Dendritic cell treated with granulocyte-macrophage colony-stimulating factor and Interleukin-4, amounts not matched to agents 40 ng/mL and 50 ng/mL, for 4 days (primary cell): Measurements from ENCODE around the gene RXRA.
A peak's percentile ranks its signal among the peaks of the same experiment; 100 is the strongest.

Experiments
- H3K27ac Mint-ChIP-seq: one replicate; pipeline ENCODE4 v1.8.0; 2022; ENCODE audit warnings: mild to moderate bottlenecking, mixed read lengths
- H3K27me3 Mint-ChIP-seq: one replicate; pipeline ENCODE4 v1.8.0; 2022; ENCODE audit warnings: mild to moderate bottlenecking, mixed read lengths
- H3K36me3 Mint-ChIP-seq: one replicate; pipeline ENCODE4 v1.8.0; 2022; ENCODE audit warnings: low read depth, mixed read lengths
- H3K4me1 Mint-ChIP-seq: one replicate; pipeline ENCODE4 v1.8.0; 2022; ENCODE audit warnings: low read depth, mixed read lengths
- H3K4me3 Mint-ChIP-seq: one replicate; pipeline ENCODE4 v1.8.0; 2022; ENCODE audit warnings: mild to moderate bottlenecking, moderate library complexity, mixed read lengths
- H3K9me3 Mint-ChIP-seq: one replicate; pipeline ENCODE4 v1.8.0; 2022; ENCODE audit warnings: mixed read lengths
- intact Hi-C: fragments of 100-400 bp; cut with micrococcal nuclease; formaldehyde crosslinking; loops from one replicate; pipeline ENCODE4 v1.15.0; 2022

The RXRA gene

DNA sequence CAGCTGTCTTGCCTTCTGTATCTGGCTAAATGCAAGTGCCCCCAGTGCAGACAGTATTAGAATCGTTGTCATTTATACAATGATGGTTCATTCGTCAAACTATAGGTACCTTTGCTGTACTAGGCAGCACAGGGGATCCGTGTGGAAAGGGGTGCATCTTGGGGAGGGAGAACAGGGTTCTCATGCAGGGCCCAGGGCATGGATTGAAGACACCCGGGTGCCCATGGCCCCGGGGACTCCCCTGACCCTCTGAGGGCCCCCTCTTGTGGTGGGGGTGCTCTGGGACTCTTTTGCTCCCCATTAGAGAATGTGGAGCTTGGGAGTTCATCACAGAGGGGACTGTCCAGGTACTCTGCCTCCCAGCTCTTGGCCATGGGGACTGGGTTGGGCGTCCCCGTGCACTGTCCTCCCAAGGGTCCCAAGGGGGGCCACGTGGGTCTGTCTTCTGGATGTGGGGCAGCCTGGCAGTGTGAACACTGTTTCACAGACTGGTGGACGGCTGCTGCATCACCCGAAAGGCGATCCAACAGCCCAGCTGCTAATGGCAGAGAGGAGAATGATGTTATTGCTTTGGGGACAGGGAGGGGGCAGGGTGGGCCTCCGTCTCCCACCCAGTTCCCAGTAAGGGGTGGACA lies 36.9 kb upstream of the RXRA start:
- Mint-ChIP-seq H3K27ac (no peak overlapping the region), H3K4me3 (no peak overlapping the region), H3K36me3 (no peaks in the 10 kb centered on the region), H3K4me1 (peaks cover 26% of the 10 kb centered on the region), H3K9me3 (no peaks in the 10 kb centered on the region), H3K27me3 (peaks cover 67% of the 10 kb centered on the region)
- intact Hi-C loops, result no loop called here

DNA sequence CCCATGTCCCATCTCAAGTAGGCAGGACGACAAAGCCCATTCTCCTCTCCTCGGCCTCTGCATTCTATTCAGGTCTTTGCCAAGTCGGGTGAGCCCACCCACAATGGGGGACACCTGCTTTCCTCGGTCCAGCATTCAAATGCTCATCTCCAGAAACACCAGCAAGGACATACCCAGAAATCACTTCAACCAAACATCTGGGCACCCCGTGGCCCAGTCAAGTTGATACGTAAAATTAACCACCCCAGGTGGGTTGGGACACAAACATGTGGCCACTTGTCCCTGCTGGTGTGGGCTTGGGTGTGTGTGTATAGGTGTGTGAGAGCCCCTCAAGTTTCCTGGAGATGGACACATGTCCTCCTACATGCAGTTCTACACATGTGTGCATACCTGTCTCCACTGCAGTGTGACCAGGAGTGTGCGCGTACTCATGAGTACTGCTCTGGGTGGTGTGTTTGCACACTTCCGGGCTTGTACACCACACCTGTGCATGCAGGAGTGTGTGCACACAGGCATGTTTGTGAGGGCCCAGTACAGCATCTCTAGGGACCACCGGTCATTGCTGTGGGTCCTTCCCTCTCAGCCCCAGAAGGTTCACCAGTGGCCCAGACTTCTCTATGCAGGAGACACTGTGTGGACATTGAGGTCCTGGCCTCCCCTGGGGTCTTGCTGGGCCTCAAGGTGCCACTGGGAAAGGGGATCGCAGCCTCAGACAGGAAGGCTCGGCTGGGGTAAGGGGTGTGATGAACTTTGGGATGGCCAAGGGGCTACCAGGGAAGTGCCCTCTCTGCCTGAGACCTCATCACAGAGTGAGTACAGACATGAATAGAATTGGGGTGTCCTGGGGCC lies 35.4 kb upstream of the RXRA start:
- Mint-ChIP-seq H3K27me3 (peaks cover 73% of the 10 kb centered on the region), H3K36me3 (no peaks in the 10 kb centered on the region), H3K9me3 (no peaks in the 10 kb centered on the region), H3K4me3 (no peak overlapping the region), H3K27ac (no peak overlapping the region), H3K4me1 (peaks cover 31% of the 10 kb centered on the region)
- intact Hi-C loops, result no loop called here

DNA sequence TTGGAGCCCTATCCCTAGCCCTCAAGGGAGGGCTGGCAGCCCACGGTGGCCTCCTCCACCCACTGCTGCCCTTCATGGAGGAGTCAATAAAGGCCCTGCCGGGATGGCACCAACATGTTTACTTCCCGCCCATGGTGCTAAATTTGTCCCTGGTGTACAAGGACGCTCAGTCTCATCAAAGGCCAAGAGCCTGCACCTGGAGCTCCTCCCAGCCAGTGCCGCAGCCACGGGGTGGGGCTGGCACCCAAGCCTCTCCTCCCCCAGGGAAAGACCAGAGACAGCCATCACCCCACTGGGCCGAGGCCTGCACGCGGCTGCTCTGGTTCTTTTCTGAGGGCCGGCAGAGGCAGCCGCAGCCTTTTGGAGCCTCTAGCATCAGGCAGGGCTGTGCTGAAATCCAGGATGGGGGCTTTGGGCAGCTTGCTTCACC lies 34.8 kb upstream of the RXRA start:
- intact Hi-C loops, result no loop called here
- Mint-ChIP-seq H3K36me3 (no peaks in the 10 kb centered on the region), H3K9me3 (no peaks in the 10 kb centered on the region)

DNA sequence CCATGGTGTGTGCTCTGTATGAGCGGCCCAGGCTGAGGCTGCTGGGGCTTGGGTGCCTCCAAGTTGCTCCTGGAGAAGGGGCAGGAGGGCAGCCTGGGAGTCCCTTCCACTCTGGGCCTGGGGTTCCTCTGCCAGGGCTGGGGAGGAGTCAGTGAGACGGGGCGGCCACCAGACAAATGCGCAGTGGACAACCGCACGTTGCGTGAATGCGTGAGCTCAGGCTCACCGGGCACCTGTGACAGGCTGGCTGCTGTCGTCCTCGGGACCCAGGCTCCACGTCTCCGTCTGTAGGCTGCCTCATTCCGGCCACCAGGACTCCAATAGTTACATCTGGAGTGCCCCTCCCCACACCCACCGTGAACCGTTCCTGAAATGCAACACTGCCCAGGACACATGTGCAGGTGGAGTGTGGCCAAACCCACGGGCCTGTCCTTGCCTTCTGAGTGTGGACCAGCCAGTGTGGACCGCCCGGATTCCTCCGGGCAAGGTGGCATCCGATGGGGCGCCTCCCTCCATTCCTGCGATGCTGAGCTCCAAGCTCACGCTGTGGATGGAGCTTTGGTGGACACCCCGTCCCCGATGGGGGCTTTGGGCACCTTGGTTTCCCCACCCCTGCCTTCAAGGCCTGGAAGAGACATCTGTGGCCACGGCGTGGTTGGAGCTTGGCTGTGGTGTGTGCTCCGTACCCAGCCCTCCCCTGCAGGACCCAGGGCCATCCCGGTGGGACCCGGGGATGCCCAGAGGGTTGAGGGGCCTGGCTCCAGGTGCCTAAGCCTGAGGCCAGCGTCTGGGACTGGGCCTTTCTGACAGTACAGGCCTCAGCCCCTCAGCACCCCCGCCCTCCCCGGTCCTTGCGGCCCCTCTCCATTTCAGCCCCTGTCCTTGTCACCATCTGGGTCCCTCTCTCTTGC lies 34.0 kb upstream of the RXRA start:
- H3K27me3 Mint-ChIP-seq, result peaks cover 63% of the 10 kb centered on the region
- peaks cover 20% of the 10 kb centered on the region for H3K4me1 Mint-ChIP-seq
- no peak overlapping the region for H3K27ac Mint-ChIP-seq
- H3K4me3 Mint-ChIP-seq, result no peak overlapping the region
- intact Hi-C loops, result no loop called here
- no peaks in the 10 kb centered on the region for H3K36me3 Mint-ChIP-seq
- H3K9me3 Mint-ChIP-seq, result no peaks in the 10 kb centered on the region

More for the DNA sequence above, 34.8 kb upstream of the RXRA start:
- Mint-ChIP-seq H3K4me1 (peaks cover 27% of the 10 kb centered on the region), H3K27me3 (peaks cover 70% of the 10 kb centered on the region), H3K4me3 (no peak overlapping the region), H3K27ac (no peak overlapping the region)

DNA sequence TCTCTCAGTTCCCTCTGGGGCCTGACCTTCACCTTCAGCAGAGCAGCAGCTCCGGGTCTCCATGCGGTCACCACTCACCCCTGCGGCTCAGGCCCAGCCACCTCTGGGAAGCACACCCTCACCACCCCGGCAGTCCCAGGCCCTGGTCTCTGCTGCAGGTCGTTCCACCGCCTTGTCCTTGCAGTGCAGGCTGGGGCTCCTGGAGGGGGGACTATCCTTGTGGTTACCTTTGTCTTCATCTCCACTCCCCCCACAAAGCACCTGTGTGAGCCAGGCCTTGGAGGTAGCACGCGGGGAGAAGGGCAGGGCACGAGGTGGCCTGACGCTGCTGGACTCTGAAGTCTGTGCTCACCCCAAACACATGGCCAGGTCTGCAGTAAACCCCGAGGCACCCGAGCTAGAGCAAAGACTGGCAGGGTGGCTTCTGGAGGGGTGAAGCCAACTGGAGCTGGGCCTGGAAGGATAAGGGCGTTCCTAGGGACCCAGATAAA lies 33.2 kb upstream of the RXRA start:
- H3K27me3 Mint-ChIP-seq, result peaks cover 60% of the 10 kb centered on the region
- H3K4me1 Mint-ChIP-seq, result peaks cover 20% of the 10 kb centered on the region
- no peaks in the 10 kb centered on the region for H3K9me3 Mint-ChIP-seq
- intact Hi-C loops, result no loop called here
- H3K36me3 Mint-ChIP-seq, result no peaks in the 10 kb centered on the region
- H3K27ac Mint-ChIP-seq, result peak overlapping the region; percentile 31
- H3K4me3 Mint-ChIP-seq, result no peak overlapping the region

DNA sequence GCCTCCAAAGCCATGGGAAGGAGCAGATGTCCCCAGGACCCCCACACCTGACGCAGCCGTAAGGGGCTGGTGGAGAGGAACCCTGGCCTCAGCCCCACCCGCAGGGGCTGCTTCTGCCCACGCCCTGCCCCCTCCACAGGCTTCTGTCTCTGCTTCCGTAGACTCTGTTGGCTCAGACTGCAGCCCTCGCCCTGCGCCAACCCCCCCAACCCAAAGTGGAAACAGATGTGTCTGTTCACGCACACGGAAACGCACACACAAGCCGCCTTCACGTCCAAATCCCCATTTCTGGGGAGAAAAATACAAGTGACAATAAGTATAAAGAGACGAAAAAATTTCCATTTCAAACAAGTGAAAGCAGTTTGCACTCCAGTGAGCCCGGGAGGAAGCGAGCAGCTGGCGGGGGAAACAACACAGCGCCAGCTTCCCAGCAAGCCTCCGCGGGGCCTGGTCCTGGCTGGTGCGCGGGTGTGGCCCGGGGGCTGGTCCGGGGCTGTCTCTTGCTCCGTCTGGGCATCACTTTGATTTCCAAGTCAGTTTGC lies 32.6 kb upstream of the RXRA start:
- Mint-ChIP-seq H3K9me3 (no peaks in the 10 kb centered on the region), H3K4me3 (peak overlapping the region; percentile 65), H3K36me3 (no peaks in the 10 kb centered on the region), H3K27me3 (peaks cover 56% of the 10 kb centered on the region), H3K27ac (peak overlapping the region; percentile 31), H3K4me1 (peaks cover 20% of the 10 kb centered on the region)
- intact Hi-C loops, result no loop called here

DNA sequence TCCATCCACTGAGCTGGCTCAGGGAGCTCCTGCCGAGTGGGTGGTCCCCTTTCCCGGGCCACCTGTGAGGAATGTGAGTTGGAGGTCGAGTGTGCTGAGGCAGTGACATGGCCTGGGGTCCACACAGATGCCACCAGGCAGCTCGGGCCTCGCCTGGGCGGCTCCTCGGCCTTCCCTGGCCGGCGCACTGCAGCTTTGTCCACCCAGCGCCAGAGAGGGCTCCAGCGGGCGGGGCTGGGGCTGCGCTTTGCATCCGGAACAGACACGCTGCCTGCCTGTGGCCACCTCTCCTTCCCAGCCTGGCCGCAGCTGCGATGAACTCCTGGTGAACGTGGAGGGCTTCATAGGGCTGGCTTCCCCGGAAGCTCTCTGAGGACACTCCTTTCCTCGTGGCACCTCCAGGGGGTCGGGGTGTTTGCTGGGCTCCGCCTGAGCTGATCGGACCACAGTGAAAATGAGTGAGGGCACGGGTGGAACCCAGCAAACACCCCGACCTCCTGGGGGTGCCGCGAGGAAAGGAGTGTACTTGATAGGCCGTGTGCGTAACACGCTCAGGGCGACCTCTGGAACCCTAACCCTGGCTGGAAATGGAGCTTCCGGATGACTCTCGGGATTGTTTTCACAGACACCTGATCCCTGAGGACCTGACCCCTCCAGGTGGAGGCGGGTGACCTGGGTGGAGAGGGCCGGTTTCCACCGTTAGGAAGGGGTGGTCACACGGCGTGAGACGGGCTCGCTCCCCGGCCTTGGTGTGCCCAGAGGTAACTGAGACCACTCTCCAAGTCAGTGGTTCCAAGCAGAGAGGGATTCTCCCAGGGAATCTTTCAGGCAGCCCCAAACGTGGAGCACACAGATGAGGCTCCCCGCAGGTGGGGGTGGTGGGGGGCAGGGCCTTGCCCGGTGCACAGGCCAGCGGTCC lies 31.8 kb upstream of the RXRA start:
- H3K27ac Mint-ChIP-seq, result peak overlapping the region; percentile 31
- no peaks in the 10 kb centered on the region for H3K9me3 Mint-ChIP-seq
- no peaks in the 10 kb centered on the region for H3K36me3 Mint-ChIP-seq
- intact Hi-C loops, result no loop called here
- peaks cover 52% of the 10 kb centered on the region for H3K27me3 Mint-ChIP-seq
- peak overlapping the region; percentile 37 for H3K4me3 Mint-ChIP-seq
- peaks cover 20% of the 10 kb centered on the region for H3K4me1 Mint-ChIP-seq

DNA sequence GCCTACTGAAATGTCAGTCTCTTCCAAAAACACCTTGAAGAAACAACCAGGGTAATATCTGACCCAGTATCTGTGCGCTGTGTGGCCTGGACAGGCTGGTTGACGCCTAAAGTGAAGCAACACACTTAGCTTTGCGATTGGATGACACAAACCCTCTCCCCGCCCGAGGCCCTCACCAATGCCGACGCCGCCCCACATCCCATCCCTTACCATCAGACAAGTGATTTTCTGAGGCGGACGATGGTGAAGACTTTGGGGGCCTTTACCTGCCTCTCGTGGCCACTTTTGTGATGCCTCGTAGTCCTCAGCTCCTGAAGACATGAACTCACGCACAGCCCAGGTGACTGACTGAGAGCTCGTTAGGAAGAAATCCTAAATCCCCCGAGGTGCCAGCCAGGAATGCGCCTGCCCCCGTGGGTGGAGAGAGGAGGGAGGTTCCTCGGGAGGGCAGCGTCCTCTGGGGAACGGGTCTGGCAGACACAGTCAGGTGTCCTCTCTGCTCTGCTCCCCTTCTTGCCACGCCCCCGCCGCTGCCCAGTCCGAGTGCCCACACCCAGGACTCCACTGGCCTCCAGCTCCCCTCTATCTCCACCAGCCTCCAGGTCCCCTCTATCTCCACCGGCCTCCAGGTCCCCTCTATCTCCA lies 31.0 kb upstream of the RXRA start:
- no peaks in the 10 kb centered on the region for H3K36me3 Mint-ChIP-seq
- peaks cover 25% of the 10 kb centered on the region for H3K4me1 Mint-ChIP-seq
- intact Hi-C loops, result no loop called here
- no peak overlapping the region for H3K27ac Mint-ChIP-seq
- H3K4me3 Mint-ChIP-seq, result no peak overlapping the region
- peaks cover 50% of the 10 kb centered on the region for H3K27me3 Mint-ChIP-seq
- no peaks in the 10 kb centered on the region for H3K9me3 Mint-ChIP-seq

DNA sequence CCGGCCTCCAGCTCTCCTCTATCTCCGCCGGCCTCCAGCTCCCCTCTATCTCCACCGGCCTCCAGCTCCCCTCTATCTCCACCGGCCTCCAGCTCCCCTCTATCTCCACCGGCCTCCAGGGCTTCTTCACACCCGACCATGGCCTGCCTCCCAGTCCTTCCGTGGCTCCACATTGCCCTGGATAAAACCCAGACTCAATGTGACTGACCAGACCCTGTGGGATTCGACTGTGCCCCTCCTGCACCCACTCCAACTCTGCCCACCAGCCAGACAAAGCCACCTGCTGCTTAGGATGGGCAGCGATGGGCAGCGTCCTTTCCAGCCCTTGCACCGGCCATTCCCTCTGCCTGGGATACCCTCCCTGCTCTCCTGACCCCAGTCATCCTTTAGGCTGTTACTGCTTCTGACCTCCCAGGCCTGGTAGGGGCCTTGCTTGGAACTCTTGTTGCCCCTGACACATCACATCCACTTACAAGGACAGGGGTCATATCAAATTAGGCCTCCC lies 30.5 kb upstream of the RXRA start:
- intact Hi-C loops, result no loop called here

DNA sequence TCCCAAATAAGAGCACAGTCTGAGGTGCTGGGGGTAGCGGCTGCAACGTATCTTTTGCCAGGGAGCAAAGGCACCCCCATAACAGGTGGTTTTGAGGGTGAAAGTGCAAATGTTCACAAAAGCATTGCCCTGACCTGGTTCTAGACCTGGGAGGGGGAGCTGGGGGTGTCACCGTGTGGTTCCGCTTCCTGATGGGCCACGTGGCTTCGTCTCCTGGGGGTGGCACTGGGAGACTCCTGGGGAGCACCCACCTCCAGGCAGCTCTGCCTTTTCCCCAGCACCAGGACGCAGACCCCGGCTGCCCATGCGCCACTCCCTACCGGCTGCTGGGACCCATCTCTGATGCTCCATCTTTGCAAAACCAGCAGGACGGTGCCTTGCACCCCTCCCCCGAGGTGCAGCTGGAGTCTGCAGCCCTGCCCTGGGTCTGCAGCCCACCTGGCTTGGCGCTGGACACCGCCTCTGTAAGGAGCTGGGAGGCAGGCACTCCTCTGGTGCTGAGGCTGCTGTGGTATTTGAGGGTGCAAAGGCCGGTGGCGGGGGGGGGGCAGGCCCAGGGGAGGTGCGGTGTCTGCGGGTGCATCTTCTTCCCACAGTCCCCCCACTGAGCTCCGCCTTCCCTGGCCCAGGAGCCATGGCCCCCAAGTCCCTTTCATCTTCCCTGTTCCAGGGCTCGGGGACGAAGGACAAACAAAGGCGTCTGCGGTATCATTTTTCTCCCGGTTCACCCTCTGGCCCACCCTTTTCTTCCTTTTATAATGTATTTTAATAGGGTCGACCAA lies 29.8 kb upstream of the RXRA start:
- no peak overlapping the region for H3K27ac Mint-ChIP-seq
- H3K27me3 Mint-ChIP-seq, result peaks cover 49% of the 10 kb centered on the region
- H3K4me1 Mint-ChIP-seq, result peaks cover 26% of the 10 kb centered on the region
- no peaks in the 10 kb centered on the region for H3K36me3 Mint-ChIP-seq
- no peaks in the 10 kb centered on the region for H3K9me3 Mint-ChIP-seq
- no peak overlapping the region for H3K4me3 Mint-ChIP-seq
- intact Hi-C loops, result no loop called here

More for the DNA sequence above, 30.5 kb upstream of the RXRA start:
- no peak overlapping the region for H3K4me3 Mint-ChIP-seq
- no peaks in the 10 kb centered on the region for H3K9me3 Mint-ChIP-seq
- peaks cover 26% of the 10 kb centered on the region for H3K4me1 Mint-ChIP-seq
- no peak overlapping the region for H3K27ac Mint-ChIP-seq
- no peaks in the 10 kb centered on the region for H3K36me3 Mint-ChIP-seq
- H3K27me3 Mint-ChIP-seq, result peaks cover 50% of the 10 kb centered on the region

DNA sequence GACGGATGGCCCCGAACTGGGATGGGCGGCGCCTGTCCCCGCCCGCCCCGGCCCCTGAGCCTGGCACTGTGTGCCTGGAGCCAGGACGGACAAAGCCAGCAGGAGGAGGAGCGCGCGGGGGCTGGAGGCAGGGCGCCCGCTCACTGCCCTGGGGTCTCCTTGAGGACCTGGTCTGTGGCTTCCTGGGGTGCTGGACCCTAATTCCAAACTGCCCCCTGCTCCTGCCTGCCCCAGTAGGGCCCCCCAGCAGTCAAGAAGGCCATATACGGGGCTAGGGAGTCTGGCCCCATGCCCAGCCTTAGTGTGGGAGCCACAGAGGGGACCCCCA lies 29.2 kb upstream of the RXRA start:
- no peak overlapping the region for H3K27ac Mint-ChIP-seq
- no peaks in the 10 kb centered on the region for H3K9me3 Mint-ChIP-seq

DNA sequence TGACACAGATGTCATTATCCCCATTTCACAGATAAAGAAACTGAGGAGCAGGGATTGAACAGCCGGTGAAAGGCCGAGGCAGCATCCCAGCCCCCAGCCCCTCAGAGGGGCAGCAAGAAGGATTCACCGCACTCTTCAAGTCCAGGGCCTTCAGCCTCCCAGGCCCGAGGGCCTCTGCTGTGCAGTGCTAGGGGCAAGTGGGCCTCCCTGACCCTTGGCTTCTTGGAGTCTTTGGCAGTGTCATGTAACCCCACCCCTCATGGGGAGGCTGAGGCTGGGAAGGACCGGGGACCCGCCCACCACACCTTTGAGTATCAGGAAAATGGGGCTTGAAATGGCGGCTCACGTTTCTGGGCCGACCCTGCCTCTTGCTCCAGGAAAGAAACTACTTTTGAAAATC lies 28.7 kb upstream of the RXRA start:
- Mint-ChIP-seq H3K27ac (no peak overlapping the region), H3K4me1 (peaks cover 26% of the 10 kb centered on the region), H3K36me3 (no peaks in the 10 kb centered on the region), H3K4me3 (no peak overlapping the region), H3K27me3 (peaks cover 53% of the 10 kb centered on the region), H3K9me3 (no peaks in the 10 kb centered on the region)
- intact Hi-C loops, result no loop called here

More for the DNA sequence above, 29.2 kb upstream of the RXRA start:
- Mint-ChIP-seq H3K36me3 (no peaks in the 10 kb centered on the region), H3K4me3 (no peak overlapping the region), H3K27me3 (peaks cover 53% of the 10 kb centered on the region), H3K4me1 (peaks cover 26% of the 10 kb centered on the region)
- intact Hi-C loops, result no loop called here
